Measurements from ENCODE around the gene MISFA.

GRCh38 chr11:18617688-18618341, 18.2 kb downstream of the MISFA start:
- TF ChIP-seq CTCF (IDR thresholded peaks at IDR 0.05; ENCODE audit: insufficient read depth, low read depth, low read length) (no peak), EZH2 (IDR thresholded peaks at IDR 0.05; ENCODE audit: insufficient read depth, low read length) (no peak)
